NB4 (cell line): ENCODE data around the gene LCE2D.
"Not testable (repeated sequence)": the region's sequence is repeated elsewhere in the genome, so short reads cannot be mapped to it uniquely, and the experiment has no call there.

Experiments
- DNase-seq: peaks from one replicate; pipeline ENCODE4 v3.0.0; 2010; ENCODE audit warnings: low read depth
- H3K4me3 ChIP-seq: one replicate; pipeline ENCODE4 v1.5.1; 2011; ENCODE audit warnings: mild to moderate bottlenecking, low read depth, low read length, moderate library complexity
- CTCF ChIP-seq: IDR thresholded peaks from one replicate; pipeline ENCODE4 v1.5.1; 2012; ENCODE audit warnings: low read depth, low read length
- MAX ChIP-seq: IDR thresholded peaks from 2 replicates; pipeline ENCODE4 v1.6.1; 2011; ENCODE audit warnings: low read depth, low read length
- MYC ChIP-seq: IDR thresholded peaks from 2 replicates; pipeline ENCODE4 v1.6.1; 2011; ENCODE audit warnings: low read depth, low read length
- POLR2A ChIP-seq: IDR thresholded peaks from 2 replicates; pipeline ENCODE4 v1.6.1; 2011; ENCODE audit warnings: mild to moderate bottlenecking; ENCODE audit not compliant: insufficient read length; ENCODE audit errors: extremely low read depth

Gene LCE2D

GRCh38 chr1:152679459-152679858 is 16.3 kb downstream of the LCE2D start:
- TF ChIP-seq CTCF (no peak), MAX (no peak), MYC (no peak), POLR2A (no peak)
- no peak overlapping the region for H3K4me3 ChIP-seq
- no peak for DNase-seq

GRCh38 chr1:152681616-152682015 is 18.4 kb downstream of the LCE2D start:
- no peak for DNase-seq
- H3K4me3 ChIP-seq: no peak overlapping the region
- no peak for TF ChIP-seq POLR2A
- TF ChIP-seq CTCF: no peak
- TF ChIP-seq MAX: no peak
- TF ChIP-seq MYC: no peak

- DNase-seq: no peak
Observed at GRCh38 chr1:152683846-152684245, 20.7 kb downstream of the LCE2D start.

GRCh38 chr1:152685823-152686222 is 22.6 kb downstream of the LCE2D start, which contains the start of gene LCE2B:
Gene LCE2B (plus strand): TSS chr1:152686123. CDS start chr1:152686844, 721 bp downstream.
- not testable (repeated sequence) for DNase-seq, H3K4me3 ChIP-seq

More at GRCh38 chr1:152683846-152684245, 20.7 kb downstream of the LCE2D start:
- no peak overlapping the region for H3K4me3 ChIP-seq
- no peak for TF ChIP-seq MYC
- no peak for TF ChIP-seq CTCF
- TF ChIP-seq POLR2A: no peak
- no peak for TF ChIP-seq MAX

- no peak for DNase-seq
- H3K4me3 ChIP-seq: no peak within 1 kb of the TSS
- TF ChIP-seq MYC: no peak
- TF ChIP-seq POLR2A: no peak
- no peak for TF ChIP-seq CTCF
- no peak for TF ChIP-seq MAX
Observed at GRCh38 chr1:152697701-152698600, 34.8 kb downstream of the LCE2D start, which contains the start of gene LCE2A. Gene LCE2A (plus strand): TSS chr1:152698345. CDS start chr1:152698902, 557 bp downstream.

GRCh38 chr1:152699746-152700145 is 36.6 kb downstream of the LCE2D start:
- no peak overlapping the region for H3K4me3 ChIP-seq
- DNase-seq: no peak

More at GRCh38 chr1:152699746-152700145, 36.6 kb downstream of the LCE2D start:
- no peak for TF ChIP-seq MYC
- no peak for TF ChIP-seq POLR2A
- TF ChIP-seq CTCF: no peak
- no peak for TF ChIP-seq MAX
